Astrocyte of the spinal cord (primary cell): ENCODE data around the gene SLC39A3.
A peak's percentile ranks its signal among the peaks of the same experiment; 100 is the strongest.

Source experiments
- DNase-seq: peaks from one replicate; pipeline ENCODE4 v3.0.0; 2011; ENCODE audit warnings: low read depth, low spot score
- H3K4me3 ChIP-seq: 2 replicates; pipeline ENCODE4 v1.5.1; 2011; ENCODE audit warnings: low read depth, mild to moderate bottlenecking, low read length, moderate library complexity
- in situ Hi-C: cut with HindIII; loops from 2 replicates; pipeline ENCODE4 v1.10.0; 2017; ENCODE audit warnings: low sequenced_read_pairs
- TF ChIP-seq, protein P1 (sequence below): IDR thresholded peaks from 2 replicates; pipeline ENCODE4 v1.5.1; 2012; ENCODE audit warnings: low read depth, mild to moderate bottlenecking, low read length, inconsistent platforms

Gene SLC39A3

GRCh38 chr19:2726160-2726855 is 13.5 kb downstream of the SLC39A3 start:
- TF ChIP-seq, protein P1, sequence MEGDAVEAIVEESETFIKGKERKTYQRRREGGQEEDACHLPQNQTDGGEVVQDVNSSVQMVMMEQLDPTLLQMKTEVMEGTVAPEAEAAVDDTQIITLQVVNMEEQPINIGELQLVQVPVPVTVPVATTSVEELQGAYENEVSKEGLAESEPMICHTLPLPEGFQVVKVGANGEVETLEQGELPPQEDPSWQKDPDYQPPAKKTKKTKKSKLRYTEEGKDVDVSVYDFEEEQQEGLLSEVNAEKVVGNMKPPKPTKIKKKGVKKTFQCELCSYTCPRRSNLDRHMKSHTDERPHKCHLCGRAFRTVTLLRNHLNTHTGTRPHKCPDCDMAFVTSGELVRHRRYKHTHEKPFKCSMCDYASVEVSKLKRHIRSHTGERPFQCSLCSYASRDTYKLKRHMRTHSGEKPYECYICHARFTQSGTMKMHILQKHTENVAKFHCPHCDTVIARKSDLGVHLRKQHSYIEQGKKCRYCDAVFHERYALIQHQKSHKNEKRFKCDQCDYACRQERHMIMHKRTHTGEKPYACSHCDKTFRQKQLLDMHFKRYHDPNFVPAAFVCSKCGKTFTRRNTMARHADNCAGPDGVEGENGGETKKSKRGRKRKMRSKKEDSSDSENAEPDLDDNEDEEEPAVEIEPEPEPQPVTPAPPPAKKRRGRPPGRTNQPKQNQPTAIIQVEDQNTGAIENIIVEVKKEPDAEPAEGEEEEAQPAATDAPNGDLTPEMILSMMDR, result no peak
- DNase-seq, result no peak
- no peak overlapping the region for H3K4me3 ChIP-seq
- in situ Hi-C loops, result no loop called here

DNA sequence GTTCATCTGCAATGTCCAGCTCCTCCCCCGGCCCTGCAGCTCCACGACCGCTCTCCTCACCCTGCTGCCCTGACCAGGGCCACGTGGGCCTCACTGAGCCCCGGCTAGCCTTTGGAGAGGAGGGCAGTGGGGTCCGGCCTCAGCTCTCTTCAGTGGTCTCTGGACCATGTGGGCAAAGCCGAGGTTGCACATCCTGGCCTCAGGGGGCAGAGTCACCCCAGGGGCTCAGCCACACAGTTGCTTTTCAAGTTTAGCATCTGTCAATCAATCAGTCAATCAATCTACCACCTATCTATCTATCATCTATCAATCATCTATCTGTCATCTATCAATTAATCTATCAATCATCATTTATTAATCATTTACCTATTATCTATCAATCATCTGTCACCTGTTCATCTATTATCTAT is 15.7 kb downstream of the SLC39A3 start:
- DNase-seq, result no peak
- TF ChIP-seq, protein P1, result peak; percentile 6
- H3K4me3 ChIP-seq, result no peak overlapping the region
- in situ Hi-C loops, result no loop called here

DNA sequence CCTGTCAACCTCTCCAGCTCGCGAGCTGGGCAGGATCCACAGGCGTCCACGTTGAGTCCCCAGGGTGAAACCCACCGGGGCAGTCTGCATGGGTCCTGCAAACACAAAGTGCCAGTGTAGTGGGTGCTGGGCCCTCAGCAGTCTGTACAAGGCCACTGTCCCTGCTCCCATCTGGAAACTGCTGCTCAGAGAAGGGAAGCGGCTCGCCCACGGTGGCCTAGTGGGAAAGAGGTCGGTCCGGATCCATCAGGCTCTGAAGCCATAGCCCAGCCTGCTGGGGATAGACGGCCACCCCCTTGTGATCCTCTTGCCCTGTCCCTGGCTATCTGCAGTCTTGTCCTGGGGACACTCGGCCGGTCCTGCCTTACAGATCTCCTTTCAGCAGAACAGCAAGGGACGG is 16.1 kb downstream of the SLC39A3 start:
- no peak for DNase-seq
- H3K4me3 ChIP-seq, result no peak overlapping the region
- in situ Hi-C loops, result no loop called here
- TF ChIP-seq, protein P1, result no peak

DNA sequence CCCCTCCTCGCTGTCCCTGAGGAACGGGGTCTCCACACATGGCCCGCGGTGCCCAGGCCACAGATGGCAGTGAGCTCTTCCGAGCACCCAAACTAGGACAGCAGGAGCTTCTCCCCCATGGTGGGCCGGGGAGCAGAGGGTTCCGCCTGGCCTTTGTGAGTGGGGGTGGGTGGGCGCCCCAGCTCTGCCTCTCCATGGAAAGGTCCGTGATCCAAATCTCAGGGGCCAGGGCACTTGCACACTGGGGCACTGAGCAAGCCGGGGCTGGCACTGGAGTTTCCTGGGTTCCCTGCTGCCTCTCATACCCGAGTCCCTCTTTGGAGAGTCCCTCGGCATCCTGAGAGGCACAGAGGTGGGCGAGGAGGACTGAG is 16.5 kb downstream of the SLC39A3 start:
- TF ChIP-seq, protein P1, result no peak
- no peak for DNase-seq
- in situ Hi-C loops, result no loop called here
- H3K4me3 ChIP-seq, result no peak overlapping the region

DNA sequence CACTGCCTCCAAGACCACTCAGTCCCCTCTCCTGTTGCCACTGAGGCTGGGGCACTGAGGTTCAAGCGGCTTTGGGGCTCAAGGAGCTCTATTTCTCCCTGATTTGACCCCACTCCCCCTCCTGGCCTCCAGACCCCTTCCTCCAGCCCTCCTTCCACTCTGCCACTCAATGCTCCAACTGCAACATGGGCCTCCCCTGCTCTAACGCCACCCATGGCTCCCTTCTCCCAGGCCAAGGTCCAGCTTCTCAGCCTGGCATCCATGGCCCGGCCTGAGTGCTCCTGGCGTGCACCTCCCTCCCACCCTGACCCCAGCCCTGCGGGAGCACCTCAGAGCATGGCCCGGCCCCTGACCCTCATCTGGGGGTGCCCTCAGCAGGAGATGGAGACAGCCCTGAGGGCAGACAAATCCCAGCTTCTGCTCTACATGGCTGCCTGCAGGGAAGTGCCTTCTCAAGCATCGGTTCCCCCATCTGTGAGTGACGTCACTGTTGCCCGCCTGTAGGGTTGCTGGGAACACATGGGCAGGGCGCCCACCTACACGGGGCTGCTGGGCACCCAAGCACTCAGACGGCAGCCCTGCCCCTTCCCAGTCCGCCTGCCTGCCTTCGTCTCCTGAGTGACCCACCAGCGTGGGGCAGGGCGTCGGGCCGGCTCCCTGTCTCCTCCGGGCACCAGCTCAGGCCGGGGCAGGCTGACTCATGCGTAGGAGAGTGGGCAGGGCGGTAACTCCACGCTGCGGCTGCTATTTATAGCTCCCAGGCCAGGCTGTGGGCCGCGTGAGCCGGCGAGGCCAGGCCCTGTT is 17.1 kb downstream of the SLC39A3 start:
- TF ChIP-seq, protein P1, result no peak
- no peak overlapping the region for H3K4me3 ChIP-seq
- in situ Hi-C loops, result no loop called here
- peak; percentile 54 for DNase-seq

- in situ Hi-C loops, result no loop called here
- TF ChIP-seq, protein P1, result no peak
- no peak for DNase-seq
- peak overlapping the region; percentile 17 for H3K4me3 ChIP-seq
Observed at GRCh38 chr19:2721570-2722540, 18.0 kb downstream of the SLC39A3 start.
